GM12801 (cell line): ENCODE results near the gene NOS1AP.

Source experiments
- CTCF ChIP-seq: IDR thresholded peaks from one replicate; pipeline ENCODE4 v1.5.1; 2011; ENCODE audit warnings: control low read depth; ENCODE audit not compliant: insufficient read length; ENCODE audit errors: extremely low read depth

Gene NOS1AP

GRCh38 chr1:162336621-162337285, 267.3 kb downstream of the NOS1AP start:
- no peak for TF ChIP-seq CTCF

- no peak for TF ChIP-seq CTCF
Measured at GRCh38 chr1:162342452-162342983, 273.0 kb downstream of the NOS1AP start.

- TF ChIP-seq CTCF: no peak
Measured at GRCh38 chr1:162343470-162343869, 274.0 kb downstream of the NOS1AP start.

GRCh38 chr1:162347281-162347680, 277.8 kb downstream of the NOS1AP start:
- TF ChIP-seq CTCF: no peak

GRCh38 chr1:162349635-162350330, 280.3 kb downstream of the NOS1AP start:
- TF ChIP-seq CTCF: no peak

GRCh38 chr1:162351246-162351842, 281.9 kb downstream of the NOS1AP start:
- no peak for TF ChIP-seq CTCF

- TF ChIP-seq CTCF: no peak
Measured at GRCh38 chr1:162353078-162353477, 283.6 kb downstream of the NOS1AP start.
